Neural crest cell (in vitro differentiated cells): ENCODE results near the gene SH2D3C. TPM values are rescaled to one million over a fixed set of nuclear protein-coding genes. Genes with fewer than 3 reads are reported as not detected.
A peak's percentile ranks its signal among the peaks of the same experiment; 100 is the strongest.
"Not testable (repeated sequence)": the region's sequence is repeated elsewhere in the genome, so short reads cannot be mapped to it uniquely, and the experiment has no call there.

ENCODE experiments used
- DNase-seq: peaks from one replicate; pipeline ENCODE4 v3.0.0; 2021; ENCODE audit warnings: low read depth, mixed read lengths, low spot score
- H3K27ac Mint-ChIP-seq: one replicate; pipeline ENCODE4 v1.8.0; 2021; ENCODE audit warnings: mild to moderate bottlenecking, mixed read lengths; ENCODE audit not compliant: unreplicated experiment
- H3K27me3 Mint-ChIP-seq: 2 replicates; pipeline ENCODE4 v1.8.0; 2021; ENCODE audit warnings: low read depth, mild to moderate bottlenecking, mixed read lengths
- H3K36me3 Mint-ChIP-seq: 2 replicates; pipeline ENCODE4 v1.8.0; 2021; ENCODE audit warnings: low read depth, mild to moderate bottlenecking, mixed read lengths
- H3K4me1 Mint-ChIP-seq: 2 replicates; pipeline ENCODE4 v1.8.0; 2021; ENCODE audit warnings: mixed read lengths
- H3K4me3 Mint-ChIP-seq: one replicate; pipeline ENCODE4 v1.8.0; 2021; ENCODE audit warnings: mild to moderate bottlenecking, mixed read lengths
- H3K9me3 Mint-ChIP-seq: 2 replicates; pipeline ENCODE4 v1.8.0; 2021; ENCODE audit warnings: mixed read lengths
- CTCF ChIP-seq: fragments of 200-600 bp; sonication (generic); conservative IDR thresholded peaks from 2 replicates; pipeline ENCODE4 v1.5.0; 2021; ENCODE audit warnings: antibody characterized with exemption, mild to moderate bottlenecking
- total RNA-seq: library from RNA; stranded (reverse); gene quantifications from 2 replicates; pipeline ENCODE4 v1.2.1, GENCODE V29; 2021

The SH2D3C gene
- total RNA-seq, 1 donor from 2014 or later: 7.2 TPM

GRCh38 chr9:127785023-127785932, 6.8 kb upstream of the SH2D3C start:
- peaks cover 23% of the 10 kb centered on the region for H3K4me1 Mint-ChIP-seq
- peak; percentile 91 for TF ChIP-seq CTCF
- no peaks in the 10 kb centered on the region for H3K9me3 Mint-ChIP-seq
- peaks cover 2% of the 10 kb centered on the region for H3K27me3 Mint-ChIP-seq
- peak; percentile 89 for DNase-seq
- peak overlapping the region; percentile 75 for H3K27ac Mint-ChIP-seq
- peaks cover 11% of the 10 kb centered on the region for H3K36me3 Mint-ChIP-seq
- peak overlapping the region; percentile 75 for H3K4me3 Mint-ChIP-seq

GRCh38 chr9:127783111-127784008, 4.9 kb upstream of the SH2D3C start:
- peaks cover 2% of the 10 kb centered on the region for H3K27me3 Mint-ChIP-seq
- H3K36me3 Mint-ChIP-seq: peaks cover 2% of the 10 kb centered on the region
- DNase-seq: no peak
- no peak for TF ChIP-seq CTCF
- peak overlapping the region; percentile 43 for H3K27ac Mint-ChIP-seq
- peaks cover 28% of the 10 kb centered on the region for H3K4me1 Mint-ChIP-seq
- no peaks in the 10 kb centered on the region for H3K9me3 Mint-ChIP-seq
- peak overlapping the region; percentile 83 for H3K4me3 Mint-ChIP-seq

GRCh38 chr9:127781806-127782205, 3.3 kb upstream of the SH2D3C start:
- TF ChIP-seq CTCF: no peak
- peak overlapping the region; percentile 45 for H3K4me3 Mint-ChIP-seq
- peaks cover 21% of the 10 kb centered on the region for H3K4me1 Mint-ChIP-seq
- no peaks in the 10 kb centered on the region for H3K9me3 Mint-ChIP-seq
- peak overlapping the region; percentile 53 for H3K27ac Mint-ChIP-seq
- DNase-seq: no peak
- H3K36me3 Mint-ChIP-seq: peaks cover 2% of the 10 kb centered on the region
- peaks cover 2% of the 10 kb centered on the region for H3K27me3 Mint-ChIP-seq

- not testable (repeated sequence) for H3K36me3 Mint-ChIP-seq, H3K27me3 Mint-ChIP-seq, H3K9me3 Mint-ChIP-seq, DNase-seq
- Mint-ChIP-seq H3K4me1 (peaks cover 16% of the 10 kb centered on the region), H3K4me3 (peak overlapping the region; percentile 70), H3K27ac (peak overlapping the region; percentile 87)
These were observed 2.4 kb upstream of the SH2D3C start for GRCh38 chr9:127780909-127781308.

GRCh38 chr9:127780126-127780885, 1.8 kb upstream of the SH2D3C start:
- Mint-ChIP-seq H3K27ac (peak overlapping the region; percentile 87), H3K9me3 (no peaks in the 10 kb centered on the region), H3K4me1 (peaks cover 16% of the 10 kb centered on the region), H3K4me3 (peak overlapping the region; percentile 70), H3K27me3 (peaks cover 2% of the 10 kb centered on the region), H3K36me3 (no peaks in the 10 kb centered on the region)
- no peak for TF ChIP-seq CTCF
- peak; percentile 30 for DNase-seq
